ENCODE measurements around the gene DISC1. TPM values are rescaled to one million over a fixed set of nuclear protein-coding genes. Genes with fewer than 3 reads are reported as not detected.

The DISC1 gene
- total RNA-seq, 3 donors from 2014 or later = 4.8 to 11.3 (median 8.9) TPM

DNA sequence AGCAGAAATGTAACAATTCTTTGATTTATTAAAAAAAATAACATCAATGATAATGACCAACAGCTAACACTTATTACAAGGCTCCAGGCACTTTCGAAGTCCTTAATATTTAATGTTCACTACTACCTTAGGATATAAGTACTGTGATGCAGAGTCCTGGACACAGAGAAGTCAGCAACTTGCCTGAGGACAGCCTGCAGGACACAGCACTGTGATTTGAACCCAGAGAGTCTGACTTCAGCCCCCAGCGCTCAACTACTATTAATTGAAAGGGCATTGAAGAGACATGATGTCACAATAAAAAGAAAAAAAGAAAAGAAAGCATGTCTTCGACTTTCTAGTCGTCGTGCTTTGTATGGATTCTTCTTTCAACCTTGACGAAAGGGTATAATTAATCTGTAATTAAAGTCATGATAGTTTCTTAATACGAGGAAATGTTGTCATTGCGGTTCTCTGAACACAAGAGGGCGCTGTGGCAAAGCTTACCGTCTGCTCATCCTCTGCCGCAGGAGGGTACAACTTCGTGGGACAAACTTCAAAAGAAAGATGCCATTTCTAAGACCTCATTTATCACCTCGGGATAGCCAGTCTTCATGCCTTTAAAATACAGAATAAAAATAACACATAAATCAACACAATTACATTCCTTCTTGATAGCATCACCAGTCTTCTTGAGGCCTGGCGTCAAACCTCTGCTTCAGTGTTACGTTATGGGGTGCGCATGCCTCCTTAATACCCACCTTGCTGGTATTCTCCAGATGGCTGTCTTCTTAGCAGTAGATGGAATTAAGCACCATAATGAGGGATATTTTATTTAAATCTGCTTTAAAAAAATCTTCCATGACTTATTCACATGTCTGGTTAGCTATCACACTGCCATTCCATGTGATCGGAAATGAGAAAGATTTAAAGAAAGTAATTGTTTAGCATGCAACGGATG, 240.1 kb downstream of the DISC1 start:
- Histone ChIP-seq H3K9me3 (no peaks in the 10 kb centered on the region), H3K36me3 (ENCODE audit: low read depth) (no peaks in the 10 kb centered on the region), H3K4me1 (ENCODE audit: low read depth) (no peaks in the 10 kb centered on the region), H3K4me3 (no peak overlapping the region)
- peak; percentile 40 for TF ChIP-seq CTCF (IDR thresholded peaks at IDR 0.05)
- ATAC-seq (peak; percentile 65), DNase-seq (peak in 2 of 3 donors; percentile 42 to 58)
- intact Hi-C loops (cut with DNase I, micrococcal nuclease) = loop anchor here (10.0 kb wide), 1 partner anchor 758 kb away; no protein-coding TSS in a partner anchor

- Histone ChIP-seq H3K36me3 (ENCODE audit: low read depth) (no peaks in the 10 kb centered on the region), H3K4me1 (ENCODE audit: low read depth) (no peaks in the 10 kb centered on the region), H3K9me3 (no peaks in the 10 kb centered on the region), H3K4me3 (no peak overlapping the region)
- ATAC-seq (no peak), DNase-seq (no peak)
- no peak for TF ChIP-seq CTCF (IDR thresholded peaks at IDR 0.05)
- intact Hi-C loops (cut with DNase I, micrococcal nuclease) = loop anchor here (10.0 kb wide), 1 partner anchor 757 kb away; no protein-coding TSS in a partner anchor
These were observed 241.0 kb downstream of the DISC1 start for GRCh38 chr1:231867607-231868006.

DNA sequence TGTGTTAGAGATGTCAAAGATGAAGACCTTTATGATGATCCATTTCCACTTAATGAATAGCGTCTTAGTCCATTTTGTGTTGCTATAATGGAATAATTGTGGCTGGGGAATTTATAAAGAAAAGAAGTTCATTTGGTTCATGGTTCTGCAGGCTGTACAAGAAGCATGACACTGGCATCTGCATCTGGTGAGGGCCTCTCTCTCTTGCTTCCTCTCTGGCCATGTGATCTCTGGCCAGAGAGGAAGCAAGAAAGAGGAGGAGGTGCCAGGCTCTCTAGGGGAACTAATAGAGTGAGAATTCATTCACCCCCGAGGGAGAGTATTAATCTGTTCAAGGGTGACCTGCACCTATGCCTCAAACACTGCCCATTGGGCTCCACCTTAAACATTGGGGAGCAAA, 242.8 kb downstream of the DISC1 start:
- ATAC-seq (peak; percentile 27), DNase-seq (no peak)
- Histone ChIP-seq H3K36me3 (ENCODE audit: low read depth) (no peaks in the 10 kb centered on the region), H3K4me1 (ENCODE audit: low read depth) (no peaks in the 10 kb centered on the region), H3K4me3 (no peak overlapping the region), H3K9me3 (no peaks in the 10 kb centered on the region)
- intact Hi-C loops (cut with DNase I, micrococcal nuclease) = loop anchor here (10.0 kb wide), 1 partner anchor 755 kb away; no protein-coding TSS in a partner anchor
- no peak for TF ChIP-seq CTCF (IDR thresholded peaks at IDR 0.05)

- TF ChIP-seq CTCF (IDR thresholded peaks at IDR 0.05) = no peak
- Histone ChIP-seq H3K36me3 (ENCODE audit: low read depth) (no peaks in the 10 kb centered on the region), H3K4me1 (ENCODE audit: low read depth) (no peaks in the 10 kb centered on the region), H3K4me3 (no peak overlapping the region), H3K9me3 (no peaks in the 10 kb centered on the region)
- no peak for DNase-seq
- intact Hi-C loops (cut with DNase I, micrococcal nuclease) = no loop called here
- ATAC-seq = no peak
These were observed 244.9 kb downstream of the DISC1 start for GRCh38 chr1:231871471-231871870.

DNA sequence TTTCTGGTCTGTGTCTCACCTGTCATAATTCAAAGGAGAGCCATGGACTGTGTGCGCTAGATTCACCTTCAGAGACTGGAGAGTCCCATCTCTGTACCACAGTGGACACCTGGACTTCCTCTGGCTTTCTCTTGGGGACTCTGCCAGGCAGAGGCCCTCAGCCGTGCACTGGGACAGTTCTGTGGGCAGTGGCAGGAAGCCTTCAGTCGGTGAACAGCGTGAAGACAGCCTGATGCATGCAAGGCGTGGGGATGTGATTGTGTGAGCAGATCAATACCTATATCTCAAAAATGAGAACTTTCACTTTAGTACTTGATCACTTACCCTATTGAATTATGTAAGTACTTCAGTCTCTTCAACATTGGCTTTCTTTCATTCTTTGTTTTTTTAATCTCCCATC, 245.3 kb downstream of the DISC1 start:
- no peak for DNase-seq
- no peaks in the 10 kb centered on the region for H3K4me1 ChIP-seq (ENCODE audit: low read depth)
- H3K36me3 ChIP-seq (ENCODE audit: low read depth) = no peaks in the 10 kb centered on the region
- no peak overlapping the region for H3K4me3 ChIP-seq
- no peak for TF ChIP-seq CTCF (IDR thresholded peaks at IDR 0.05)
- H3K9me3 ChIP-seq = no peaks in the 10 kb centered on the region
- ATAC-seq = no peak
- intact Hi-C loops (cut with DNase I, micrococcal nuclease) = no loop called here
